HTR-8/SVneo (cell line): ENCODE measurements around the gene FOXP1.

Experiments
- DNase-seq: peaks from one replicate; pipeline ENCODE4 v3.0.0; 2011; ENCODE audit warnings: low spot score, mixed read lengths; ENCODE audit not compliant: insufficient read length
- FAIRE-seq: peaks from 2 replicates; lab custom pipeline; 2011; peaks lifted over from hg19 to GRCh38; lab: Jason Lieb, UNC

The FOXP1 gene

DNA sequence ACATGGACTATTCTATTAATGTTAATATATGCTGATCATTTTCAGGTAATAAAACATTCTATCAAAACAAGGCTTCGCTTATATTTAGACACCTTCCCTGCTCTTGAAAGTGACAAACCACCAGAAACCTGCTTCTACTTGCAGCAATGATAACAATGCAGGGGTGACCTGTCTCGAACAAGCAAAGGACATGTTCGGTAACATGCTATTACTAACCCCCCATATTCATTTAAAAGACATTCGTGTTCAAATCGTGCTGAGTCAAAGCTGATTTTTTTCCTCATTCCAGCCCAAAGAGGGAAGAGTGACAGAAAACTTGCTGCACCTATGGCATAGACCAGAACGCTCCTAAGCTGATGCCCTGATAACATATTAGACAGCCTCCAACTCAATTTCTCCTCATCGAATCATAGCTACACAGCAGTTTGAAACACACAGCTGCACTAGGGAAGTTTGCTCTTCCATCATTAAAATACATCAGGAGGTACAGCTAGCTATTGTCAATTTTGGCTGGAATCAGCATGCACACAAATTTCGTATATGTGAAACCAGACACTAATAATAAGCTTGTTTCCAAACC, 341.5 kb downstream of the FOXP1 start:
- no peak for FAIRE-seq
- DNase-seq = no peak

- no peak for DNase-seq
- FAIRE-seq = no peak
These were observed 342.2 kb downstream of the FOXP1 start for GRCh38 chr3:71241246-71241901.

DNA sequence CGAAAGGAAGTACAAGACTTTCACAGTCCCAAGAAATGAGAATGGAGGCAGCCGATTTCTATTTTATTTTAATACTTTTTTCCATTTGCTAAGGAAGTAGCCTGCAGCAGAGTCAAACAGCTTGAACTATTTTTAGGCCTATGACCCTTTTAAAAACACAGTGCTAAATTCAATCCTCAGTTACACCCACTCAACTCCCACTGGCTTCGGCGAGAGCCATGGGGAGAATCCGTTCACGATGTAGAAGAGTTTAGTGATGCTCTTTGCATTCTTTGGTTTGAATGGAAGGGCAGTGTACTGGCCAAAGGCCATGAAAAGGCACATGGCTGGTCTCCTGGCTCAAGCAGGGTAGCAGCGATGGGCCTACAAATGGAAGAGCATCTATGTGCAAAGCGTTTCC, 343.5 kb downstream of the FOXP1 start:
- no peak for FAIRE-seq
- no peak for DNase-seq

- no peak for DNase-seq
These were observed 345.2 kb downstream of the FOXP1 start for GRCh38 chr3:71238355-71238757.

DNA sequence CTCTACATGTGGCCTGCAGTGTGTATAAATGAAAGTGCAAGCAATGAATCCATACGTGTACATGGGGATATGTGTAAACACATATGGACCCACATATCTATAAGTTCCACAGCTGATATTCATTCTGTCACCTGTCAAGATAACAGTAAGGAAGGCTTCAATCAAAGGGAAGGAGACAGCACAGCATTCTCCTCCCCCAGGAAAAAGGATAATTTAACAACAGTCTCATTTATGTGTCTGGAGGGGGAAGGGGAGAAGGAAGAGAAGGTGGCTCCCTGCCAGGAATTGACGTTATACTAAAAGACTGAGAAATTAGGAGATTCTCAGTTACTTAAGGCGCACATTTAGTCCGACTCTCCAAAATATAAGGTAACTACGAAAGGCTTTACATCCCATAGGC, 345.9 kb downstream of the FOXP1 start:
- FAIRE-seq (no peak), DNase-seq (no peak)

More at GRCh38 chr3:71238355-71238757, 345.2 kb downstream of the FOXP1 start:
- FAIRE-seq = no peak

DNA sequence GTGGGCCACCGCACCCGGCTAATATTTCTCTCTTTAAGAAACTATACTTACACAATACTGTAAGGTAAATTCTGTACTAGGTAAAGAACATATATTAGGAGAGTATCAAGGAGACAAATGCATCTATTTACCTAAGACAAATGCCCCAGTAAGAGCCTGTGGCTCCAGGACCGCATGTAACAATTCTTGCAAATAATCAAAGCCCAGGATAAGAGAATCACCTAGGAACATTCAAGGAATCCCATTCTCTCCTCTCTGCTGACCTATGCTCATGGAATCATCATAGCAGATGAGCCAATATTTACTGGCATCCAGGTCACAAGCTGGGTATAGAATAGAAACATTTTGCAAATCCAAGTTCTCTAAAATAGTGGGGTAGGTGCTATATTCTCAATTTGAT, 347.7 kb downstream of the FOXP1 start:
- FAIRE-seq = no peak

DNA sequence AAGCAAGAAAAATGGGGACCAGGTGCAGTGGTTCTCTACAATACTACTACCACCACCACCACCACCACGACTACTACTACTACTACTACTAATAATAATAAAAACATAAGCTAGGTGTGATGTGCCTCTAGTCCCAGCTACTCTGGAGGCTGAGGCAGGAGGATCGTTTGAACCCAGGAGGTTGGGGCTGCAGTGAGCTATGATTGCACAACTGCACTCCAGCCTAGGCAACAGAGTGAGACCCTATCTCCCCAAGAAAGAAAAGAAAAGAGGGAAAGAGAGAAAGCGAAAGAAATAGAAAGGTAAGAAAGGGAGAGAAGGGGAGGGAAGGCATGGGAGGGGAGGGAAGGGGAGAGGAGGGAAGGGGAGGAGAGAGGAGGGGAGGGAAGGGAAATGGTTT, 350.6 kb downstream of the FOXP1 start:
- DNase-seq (no peak), FAIRE-seq (no peak)

More for the DNA sequence above, 347.7 kb downstream of the FOXP1 start:
- DNase-seq = no peak

DNA sequence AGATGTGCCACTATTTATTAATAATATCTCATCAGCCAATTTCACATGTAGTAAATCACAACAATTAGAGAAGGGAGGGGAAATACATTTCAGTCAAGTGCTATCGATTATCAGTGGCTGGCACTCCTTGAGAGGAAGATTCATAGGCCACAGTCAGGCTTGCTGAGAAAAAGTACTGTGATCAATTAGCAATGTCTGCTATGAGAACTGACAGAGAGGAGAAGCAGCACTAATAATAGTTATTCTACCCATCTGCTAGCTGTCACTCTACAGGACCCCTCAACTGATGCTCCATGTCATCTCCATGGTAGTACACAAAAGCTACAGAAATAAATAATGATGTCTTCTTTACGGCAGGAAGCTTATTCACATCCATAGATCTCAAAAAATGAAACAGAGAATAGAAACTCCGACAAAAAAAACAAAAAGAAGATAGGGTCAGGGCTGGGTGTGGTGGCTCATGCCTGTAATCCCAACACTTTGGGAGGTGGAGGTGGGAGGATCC, 351.3 kb downstream of the FOXP1 start:
- no peak for FAIRE-seq
- DNase-seq = no peak

DNA sequence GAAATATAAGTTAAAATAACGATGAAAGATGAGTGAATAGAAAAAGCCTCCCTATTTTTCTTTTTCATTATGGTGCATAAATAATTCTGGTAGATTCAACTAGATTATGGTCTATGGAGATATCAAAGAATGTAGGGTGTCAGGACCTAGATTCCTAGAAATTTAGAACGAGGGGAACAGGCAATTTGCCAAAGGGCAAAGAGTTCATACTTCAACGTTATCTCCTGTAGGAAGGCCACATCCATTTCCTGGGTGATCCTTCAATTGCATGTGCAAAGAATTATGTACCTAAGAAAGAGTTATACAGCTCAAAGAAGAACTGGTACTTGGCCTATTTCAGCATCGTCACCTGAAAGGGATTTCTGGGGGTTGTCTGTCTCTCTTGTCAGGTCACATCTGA, 351.8 kb downstream of the FOXP1 start:
- FAIRE-seq (no peak), DNase-seq (no peak)

DNA sequence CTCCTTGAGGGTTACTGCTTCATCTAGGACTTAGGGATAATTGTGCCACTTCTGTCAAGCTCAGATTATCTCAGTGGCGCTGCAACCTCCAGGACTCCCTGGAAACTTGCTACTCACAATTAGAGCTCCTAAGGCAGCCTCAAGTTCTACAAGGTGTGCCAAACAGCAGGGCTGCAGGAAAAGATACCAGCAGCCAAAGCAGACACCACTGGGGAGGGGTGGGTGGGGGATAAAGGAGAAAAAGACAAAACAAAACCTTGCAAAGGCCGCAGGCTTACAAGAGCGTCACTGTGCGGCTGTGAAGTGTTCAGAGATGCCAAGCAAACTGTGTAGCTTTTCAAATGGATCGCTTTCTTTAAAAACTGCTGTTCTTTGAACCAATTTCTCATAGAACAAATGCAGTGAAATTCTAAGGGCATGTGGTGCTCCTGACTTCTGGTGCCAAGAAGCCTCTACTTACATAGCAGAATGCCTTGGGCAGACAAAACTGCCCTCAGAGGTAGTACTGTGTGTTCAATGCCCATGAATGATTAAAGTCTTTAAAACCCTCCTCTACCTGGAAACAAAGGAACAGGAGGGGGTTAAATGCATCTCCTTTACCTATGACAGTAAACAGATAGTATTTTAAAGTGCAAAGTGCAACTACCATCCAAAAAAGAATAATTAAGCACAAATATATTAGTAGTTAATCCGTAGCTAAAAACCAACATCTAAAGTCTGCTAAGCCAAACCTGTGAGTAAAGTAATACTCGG, 353.4 kb downstream of the FOXP1 start:
- DNase-seq = no peak
- FAIRE-seq = no peak

DNA sequence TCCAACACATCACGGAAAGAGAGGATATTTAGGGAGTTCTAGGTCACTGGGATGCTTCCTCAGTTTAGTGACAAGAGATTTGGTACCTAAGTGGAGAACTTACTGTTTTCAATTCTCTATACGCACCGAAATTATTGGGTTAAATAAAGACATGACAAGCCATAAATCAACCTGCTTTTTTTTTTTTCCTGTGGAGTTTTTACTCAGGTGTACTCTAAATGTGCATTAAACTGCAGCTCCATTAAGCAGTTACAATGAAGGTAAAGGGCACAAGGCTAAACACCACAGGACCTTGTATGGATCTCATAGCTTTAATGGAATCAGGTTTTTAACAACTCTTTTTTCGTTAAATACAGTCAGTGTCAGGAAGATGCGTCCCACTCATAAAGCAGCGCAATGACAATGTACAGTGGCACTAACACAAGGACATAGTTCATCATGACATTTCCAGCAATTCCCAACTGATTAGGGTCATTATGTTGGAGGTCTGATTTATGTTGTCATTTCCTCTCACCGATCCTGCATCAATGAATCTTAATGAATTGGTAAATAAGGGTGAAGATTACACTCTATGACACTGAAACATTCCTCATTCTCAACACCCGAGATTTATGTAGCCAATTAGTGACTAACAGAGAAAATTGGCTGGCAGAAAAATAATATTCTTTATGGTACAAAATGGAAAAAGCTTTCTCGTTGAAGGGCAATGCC, 355.2 kb downstream of the FOXP1 start:
- DNase-seq (no peak), FAIRE-seq (no peak)

DNA sequence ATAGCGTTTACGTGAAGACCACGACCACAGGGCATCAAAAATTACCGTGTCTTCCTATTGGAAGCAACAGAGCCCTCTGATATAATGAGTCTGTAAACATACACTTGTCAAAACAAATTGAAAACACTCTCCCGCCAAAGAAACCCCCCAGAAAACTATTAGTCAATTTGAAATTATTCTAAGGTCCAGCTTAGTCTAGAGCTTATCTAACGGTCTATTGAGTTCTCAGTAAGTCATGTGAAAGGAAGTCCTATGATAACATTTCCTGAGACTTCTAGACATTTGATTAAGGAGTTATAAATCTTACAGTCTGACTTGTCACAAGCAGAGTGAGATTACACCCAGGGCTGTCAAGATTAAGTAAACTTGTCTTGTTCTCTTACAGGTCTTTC, 356.3 kb downstream of the FOXP1 start:
- no peak for DNase-seq
- FAIRE-seq = no peak

- no peak for DNase-seq
- FAIRE-seq = no peak
These were observed 356.8 kb downstream of the FOXP1 start for GRCh38 chr3:71226565-71227269.

DNA sequence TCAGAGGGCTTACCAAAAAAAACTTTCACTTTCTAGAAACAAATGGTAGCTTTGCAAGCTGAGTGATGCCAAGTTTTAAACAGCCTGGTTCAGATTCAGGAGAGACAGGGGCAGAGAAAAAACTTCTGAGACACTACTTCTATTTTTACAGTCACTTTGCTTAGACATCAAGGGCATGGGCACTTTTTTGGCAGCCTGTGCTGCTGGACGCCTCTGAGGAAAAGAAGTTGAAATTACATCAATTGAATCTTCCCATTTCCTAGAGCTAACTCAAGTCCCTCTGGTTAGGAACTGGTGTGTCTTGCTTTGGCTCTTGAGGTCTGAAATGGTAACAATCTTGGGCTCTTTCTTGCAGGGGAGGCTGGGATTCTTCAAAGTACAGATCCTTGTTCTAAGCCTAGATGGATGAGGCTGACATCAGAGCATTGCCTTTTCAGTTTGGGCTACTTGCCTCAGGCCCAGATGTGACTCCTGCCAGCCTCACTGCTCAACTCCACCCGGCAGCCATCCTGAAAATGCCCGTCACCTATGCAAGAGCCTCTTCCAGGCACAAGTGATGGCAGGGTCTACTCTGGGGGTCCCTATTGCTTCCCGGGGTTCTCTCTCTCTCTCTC, 357.5 kb downstream of the FOXP1 start:
- no peak for DNase-seq

DNA sequence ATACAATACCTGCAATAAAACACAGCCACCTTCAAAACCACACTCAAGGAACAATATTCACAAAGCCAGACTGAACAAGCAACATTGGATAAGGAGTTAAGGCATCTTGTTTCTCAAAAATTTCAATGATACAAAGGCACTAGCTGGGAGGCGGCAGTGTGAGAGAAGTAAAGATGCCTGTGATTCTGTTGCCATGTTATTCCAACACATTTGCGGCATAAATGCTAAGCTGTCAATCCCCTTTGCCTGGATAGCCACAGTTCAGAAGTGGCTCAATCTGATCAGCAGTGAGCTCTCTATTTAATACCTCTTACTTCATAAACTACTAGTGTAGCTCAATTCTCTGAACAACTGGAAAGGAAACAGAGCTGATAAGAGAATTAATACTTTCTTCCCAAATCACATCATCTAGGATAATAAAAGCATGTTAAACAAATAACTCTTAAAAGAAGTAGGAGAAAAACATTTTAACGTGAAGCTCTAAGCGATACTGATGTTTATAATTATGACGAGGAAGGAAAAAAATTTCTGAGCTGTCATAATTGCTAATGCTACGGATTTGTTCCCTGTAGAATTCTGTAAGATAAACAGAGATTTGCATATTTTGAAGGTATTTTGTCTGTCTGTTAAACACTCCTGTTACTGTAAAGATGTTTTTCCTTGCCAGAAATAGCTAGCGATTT, 358.4 kb downstream of the FOXP1 start:
- no peak for DNase-seq
- no peak for FAIRE-seq

More for the DNA sequence above, 357.5 kb downstream of the FOXP1 start:
- no peak for FAIRE-seq

DNA sequence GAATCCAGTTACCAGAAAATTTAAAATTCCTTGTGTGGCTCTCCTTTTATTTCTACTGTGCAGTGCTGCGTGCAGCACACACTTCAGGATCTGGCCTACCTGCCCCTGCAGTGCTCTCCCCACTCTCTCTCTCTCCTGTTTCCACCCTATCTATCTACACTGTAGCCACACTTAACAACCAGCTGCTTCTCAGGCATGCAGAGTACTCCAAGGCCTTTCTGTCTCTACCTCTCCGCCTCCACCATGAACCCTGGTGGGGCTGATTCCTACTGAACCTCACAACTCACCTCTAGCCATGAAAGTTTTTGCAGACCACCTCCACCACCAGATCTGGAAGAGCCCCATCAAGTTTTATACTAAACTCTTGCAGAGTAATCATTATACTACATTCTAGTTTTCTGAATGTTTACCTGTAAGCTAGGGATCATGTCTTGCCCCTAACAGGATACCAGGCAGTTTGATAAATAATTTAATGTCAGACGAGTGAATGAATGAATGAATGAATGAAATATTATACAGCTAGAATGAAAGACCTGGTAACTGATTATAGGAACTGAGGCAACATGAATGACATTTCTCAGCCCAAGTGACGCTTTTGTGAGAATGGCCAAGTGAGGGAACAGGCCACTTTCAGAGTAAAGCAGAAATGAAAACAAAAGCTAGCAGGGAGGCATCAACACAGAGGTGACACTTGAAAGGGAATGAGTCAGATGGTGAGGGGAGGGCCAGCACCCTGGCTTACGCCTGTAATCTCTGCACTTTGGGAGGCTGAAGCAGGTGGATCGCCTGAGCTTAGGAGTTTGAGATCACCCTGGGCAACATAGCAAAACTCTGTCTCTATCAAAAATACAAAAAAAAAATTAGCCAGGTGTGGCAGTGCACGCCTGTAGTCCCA, 363.5 kb downstream of the FOXP1 start:
- no peak for DNase-seq
- no peak for FAIRE-seq

- no peak for FAIRE-seq
- no peak for DNase-seq
These were observed 365.0 kb downstream of the FOXP1 start for GRCh38 chr3:71218508-71218907.

DNA sequence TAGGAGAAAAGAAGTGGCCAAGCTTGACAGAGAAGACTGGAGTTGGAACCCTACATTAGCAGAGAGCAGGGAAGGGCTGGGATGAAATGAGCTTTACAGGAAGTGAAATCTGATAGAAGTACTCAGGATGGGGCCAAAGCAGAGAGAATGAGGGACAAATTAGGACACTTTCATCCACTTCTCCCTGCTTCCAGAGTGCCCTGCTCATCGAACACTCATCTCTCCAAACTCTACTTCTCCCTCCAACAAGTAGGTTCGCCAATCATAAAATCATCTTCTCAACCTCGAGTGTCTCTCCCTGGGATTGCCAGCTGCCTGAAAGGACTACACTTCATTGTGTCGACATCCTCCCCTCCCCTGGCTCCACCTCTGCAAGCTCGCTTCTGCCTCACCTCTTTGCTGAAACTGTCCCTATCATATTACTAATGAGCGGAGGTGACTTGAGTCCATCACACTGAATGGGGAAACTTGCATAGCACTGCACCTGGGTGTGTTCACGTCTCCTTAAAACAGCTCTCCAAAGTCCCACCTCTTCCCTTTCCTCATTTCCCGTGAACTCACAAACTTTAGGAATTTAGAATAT, 365.8 kb downstream of the FOXP1 start:
- FAIRE-seq (no peak), DNase-seq (no peak)
